Erythroblast (primary cell): ENCODE data around the gene SLC1A6.

Experiments
- GATA1 ChIP-seq: IDR thresholded peaks from 2 replicates; pipeline ENCODE4 v1.6.1; 2011; ENCODE audit warnings: low read depth, mild to moderate bottlenecking, control low read depth, low read length, moderate library complexity
- POLR2A ChIP-seq: IDR thresholded peaks from 2 replicates; pipeline ENCODE4 v1.6.1; 2011; ENCODE audit warnings: mild to moderate bottlenecking, low read length

GRCh38 chr19:14959263-14959662 lies 20.4 kb downstream of the SLC1A6 start:
- TF ChIP-seq GATA1 (no peak), POLR2A (no peak)
